Liver (tissue), 9 donors: Measurements from ENCODE around the gene TRIM21. TPM values are rescaled to one million over a fixed set of nuclear protein-coding genes. Genes with fewer than 3 reads are reported as not detected.

Experiments used
- DNase-seq: peaks from one replicate; pipeline ENCODE4 v3.0.0-alpha.2; 2017; ENCODE audit warnings: low spot score
- H3K27ac ChIP-seq, 2 donors: one replicate each; pipeline ENCODE4 v1.7.0; 2013; ENCODE audit warnings: inconsistent platforms in 2 of 2, low read length in 2 of 2, control low read depth in 1 of 2, low read depth in 1 of 2, mild to moderate bottlenecking in 1 of 2
- H3K27me3 ChIP-seq, 4 donors: one replicate each; pipeline versions ENCODE4 v1.6.1 to v1.7.0; 2013; ENCODE audit warnings: low read length in 3 of 4, inconsistent platforms in 1 of 4, mild to moderate bottlenecking in 1 of 4, moderate library complexity in 1 of 4; ENCODE audit not compliant: control insufficient read depth in 4 of 4, insufficient read depth in 4 of 4
- H3K36me3 ChIP-seq, 4 donors: one replicate each; pipeline versions ENCODE4 v1.6.1 to v1.7.0; 2013; ENCODE audit warnings: low read length in 3 of 4, mild to moderate bottlenecking in 3 of 4, low read depth in 1 of 4, moderate library complexity in 1 of 4; ENCODE audit not compliant: control insufficient read depth in 4 of 4, insufficient read depth in 3 of 4
- H3K4me1 ChIP-seq, 4 donors: one replicate each; pipeline versions ENCODE4 v1.6.1 to v1.7.0; 2013; ENCODE audit warnings: low read length in 3 of 4, mild to moderate bottlenecking in 3 of 4, moderate library complexity in 1 of 4; ENCODE audit not compliant: control insufficient read depth in 4 of 4, insufficient read depth in 4 of 4
- H3K4me3 ChIP-seq, 3 donors: one replicate each; pipeline versions ENCODE4 v1.6.1 to v1.7.0; 2013; ENCODE audit warnings: low read length in 3 of 3, control low read depth in 1 of 3, low read depth in 1 of 3, mild to moderate bottlenecking in 1 of 3
- H3K9ac ChIP-seq, 2 donors: one replicate each; pipeline ENCODE4 v1.7.0; 2013; ENCODE audit warnings: low read length in 2 of 2, mild to moderate bottlenecking in 2 of 2, moderate library complexity in 2 of 2, control low read depth in 1 of 2, low read depth in 1 of 2
- H3K9me3 ChIP-seq, 4 donors: one replicate each; pipeline versions ENCODE4 v1.6.1 to v1.7.0; 2013; ENCODE audit warnings: low read length in 3 of 4; ENCODE audit not compliant: control insufficient read depth in 4 of 4
- ATF3 ChIP-seq: IDR thresholded peaks from 2 replicates; pipeline ENCODE4 v1.6.1; 2016; ENCODE audit warnings: antibody characterized with exemption
- EGR1 ChIP-seq, 2 donors: IDR thresholded peaks; 2 replicates each; pipeline ENCODE4 v1.6.1; 2016 to 2018; ENCODE audit warnings: antibody characterized with exemption in 2 of 2, low read depth in 2 of 2
- FOXA1 ChIP-seq: IDR thresholded peaks from 2 replicates; pipeline ENCODE4 v1.6.1; 2016; ENCODE audit warnings: antibody characterized with exemption
- FOXA2 ChIP-seq: IDR thresholded peaks from 2 replicates; pipeline ENCODE4 v1.6.1; 2016; ENCODE audit warnings: antibody characterized with exemption
- GABPA ChIP-seq, 2 donors: IDR thresholded peaks in 1 of 2; conservative IDR thresholded peaks in 1 of 2; 2 replicates each; pipeline ENCODE4 v1.6.1; 2016; ENCODE audit warnings: antibody characterized with exemption in 2 of 2, mild to moderate bottlenecking in 1 of 2, moderate library complexity in 1 of 2
- HNF4A ChIP-seq, 2 donors: conservative IDR thresholded peaks; 2 replicates each; pipeline ENCODE4 v1.6.1; 2016; ENCODE audit warnings: antibody characterized with exemption in 2 of 2, mild to moderate bottlenecking in 2 of 2
- NR2F2 ChIP-seq: IDR thresholded peaks from 2 replicates; pipeline ENCODE4 v1.6.1; 2016; ENCODE audit warnings: antibody characterized with exemption
- RAD21 ChIP-seq, 2 donors: IDR thresholded peaks; 2 replicates each; pipeline ENCODE4 v1.6.1; 2016; ENCODE audit warnings: antibody characterized with exemption in 2 of 2, mild to moderate bottlenecking in 2 of 2
- RXRA ChIP-seq, 2 donors: IDR thresholded peaks; 2 replicates each; pipeline ENCODE4 v1.6.1; 2017 to 2018; ENCODE audit warnings: antibody characterized with exemption in 2 of 2, mild to moderate bottlenecking in 1 of 2
- SP1 ChIP-seq: IDR thresholded peaks from 2 replicates; pipeline ENCODE4 v1.6.1; 2018; ENCODE audit warnings: antibody characterized with exemption, mild to moderate bottlenecking
- TAF1 ChIP-seq: conservative IDR thresholded peaks from 2 replicates; pipeline ENCODE4 v1.6.1; 2016; ENCODE audit warnings: antibody characterized with exemption, mild to moderate bottlenecking
- ZBTB33 ChIP-seq: IDR thresholded peaks from 2 replicates; pipeline ENCODE4 v1.6.1; 2016; ENCODE audit warnings: antibody characterized with exemption
- WGBS: extraction: QIAGEN DNeasy Blood & Tissue Kit; methylation state at CpG from one replicate; pipeline ENCODE4 v1.1.7; 2013; 5-methylcytosine and 5-hydroxymethylcytosine counted together
- polyA plus RNA-seq, 2 donors: library from polyadenylated mRNA; stranded (reverse) in 1 of 2; unstranded in 1 of 2; fragments of 200-250 nt in 1 of 2; fragments of >200 nt in 1 of 2; fragmentation: Nextera tagmentation in 1 of 2; extraction: Ambion mirVana in 1 of 2; gene quantifications; one replicate each; pipeline versions ENCODE4 v1.2.1 to v1.2.3, GENCODE V29; 2013 to 2015
- total RNA-seq, 2 donors: library from RNA; depleted of rRNA; stranded (reverse); fragments of >200 nt; gene quantifications; one replicate each; pipeline ENCODE4 v1.2.3, GENCODE V29; 2014
- TF ChIP-seq, protein P1 (sequence below): fragments of 150-350 bp; IDR thresholded peaks from 2 replicates; pipeline ENCODE4 v1.5.1; 2017; ENCODE audit warnings: improper control_type of control experiment, low read depth, low read length; ENCODE audit not compliant: missing input control
- TF ChIP-seq, protein P2 (sequence below): IDR thresholded peaks from 2 replicates; pipeline ENCODE4 v1.6.1; 2016; ENCODE audit warnings: antibody characterized with exemption, mild to moderate bottlenecking
- TF ChIP-seq, protein P3 (sequence below): IDR thresholded peaks from 2 replicates; pipeline ENCODE4 v1.6.1; 2016; ENCODE audit warnings: antibody characterized with exemption
- donor health status: healthy.
- donor health status: healthy.
- donor health status: healthy.
- donor health status: healthy.
- donor health status: healthy.

The TRIM21 gene
- total and polyA plus RNA-seq, 4 donors: 8.0 to 14.9 (median 12.4) TPM

- no peak for TF ChIP-seq RXRA (IDR thresholded peaks at IDR 0.05)
These were observed 339 bp upstream of the TRIM21 start (continued) for GRCh38 chr11:4393858-4394223.

DNA sequence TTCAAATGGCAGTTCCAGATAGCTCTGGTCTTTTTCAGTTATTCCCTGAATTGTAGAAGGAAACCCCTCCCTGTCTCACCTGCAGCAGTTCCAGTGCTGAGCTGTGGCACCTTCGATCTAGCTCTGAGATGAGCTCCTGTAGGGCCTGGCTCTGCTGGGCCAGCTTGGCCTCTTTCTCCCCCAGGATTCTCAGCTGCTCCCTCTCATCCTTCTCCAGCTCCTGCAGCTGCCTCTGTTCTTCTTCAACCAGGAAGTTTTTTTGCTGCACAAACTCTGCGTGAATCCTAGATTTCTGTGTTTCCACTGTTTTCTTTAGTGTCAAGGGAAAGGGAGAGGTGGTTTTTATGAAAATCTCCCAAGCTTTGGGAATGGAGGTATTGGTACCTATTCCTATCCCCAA lies 5.3 kb downstream of the TRIM21 start:
- H3K27ac ChIP-seq: no peak overlapping the region
- WGBS: 97% methylated on average over 2 of the region's 2 CpGs
- H3K36me3 ChIP-seq: peaks cover 3 to 59% (median 55%) of the 10 kb centered on the region in 4 donors
- no peak overlapping the region for H3K9ac ChIP-seq
- no peak overlapping the region for H3K4me3 ChIP-seq
- H3K27me3 ChIP-seq: no peaks in the 10 kb centered on the region
- peaks cover 3 to 6% (median 4%) of the 10 kb centered on the region in 4 donors for H3K4me1 ChIP-seq
- no peak for DNase-seq
- no peaks in the 10 kb centered on the region for H3K9me3 ChIP-seq
- TF ChIP-seq GABPA (IDR thresholded peaks at IDR 0.05 in 1 of 2, conservative IDR thresholded peaks at IDR 0.05 in 1 of 2) (no peak), RXRA (IDR thresholded peaks at IDR 0.05) (no peak), ATF3 (no peak)

GRCh38 chr11:4385978-4386740 lies 7.3 kb downstream of the TRIM21 start:
- WGBS: 96% methylated on average over 3 of the region's 3 CpGs
- Histone ChIP-seq H3K27me3 (no peaks in the 10 kb centered on the region), H3K9me3 (no peaks in the 10 kb centered on the region), H3K27ac (no peak overlapping the region), H3K4me1 (no peaks in the 10 kb centered on the region), H3K4me3 (no peak overlapping the region), H3K9ac (no peak overlapping the region), H3K36me3 (peaks cover 3 to 59% (median 55%) of the 10 kb centered on the region in 4 donors)
- TF ChIP-seq, protein P1, sequence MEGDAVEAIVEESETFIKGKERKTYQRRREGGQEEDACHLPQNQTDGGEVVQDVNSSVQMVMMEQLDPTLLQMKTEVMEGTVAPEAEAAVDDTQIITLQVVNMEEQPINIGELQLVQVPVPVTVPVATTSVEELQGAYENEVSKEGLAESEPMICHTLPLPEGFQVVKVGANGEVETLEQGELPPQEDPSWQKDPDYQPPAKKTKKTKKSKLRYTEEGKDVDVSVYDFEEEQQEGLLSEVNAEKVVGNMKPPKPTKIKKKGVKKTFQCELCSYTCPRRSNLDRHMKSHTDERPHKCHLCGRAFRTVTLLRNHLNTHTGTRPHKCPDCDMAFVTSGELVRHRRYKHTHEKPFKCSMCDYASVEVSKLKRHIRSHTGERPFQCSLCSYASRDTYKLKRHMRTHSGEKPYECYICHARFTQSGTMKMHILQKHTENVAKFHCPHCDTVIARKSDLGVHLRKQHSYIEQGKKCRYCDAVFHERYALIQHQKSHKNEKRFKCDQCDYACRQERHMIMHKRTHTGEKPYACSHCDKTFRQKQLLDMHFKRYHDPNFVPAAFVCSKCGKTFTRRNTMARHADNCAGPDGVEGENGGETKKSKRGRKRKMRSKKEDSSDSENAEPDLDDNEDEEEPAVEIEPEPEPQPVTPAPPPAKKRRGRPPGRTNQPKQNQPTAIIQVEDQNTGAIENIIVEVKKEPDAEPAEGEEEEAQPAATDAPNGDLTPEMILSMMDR: no peak
- TF ChIP-seq EGR1 (IDR thresholded peaks at IDR 0.05; ENCODE audit: low read depth in 2 of 2) (no peak), GABPA (IDR thresholded peaks at IDR 0.05 in 1 of 2, conservative IDR thresholded peaks at IDR 0.05 in 1 of 2) (no peak), RAD21 (IDR thresholded peaks at IDR 0.05) (no peak), NR2F2 (no peak), TAF1 (no peak), FOXA2 (no peak), RXRA (IDR thresholded peaks at IDR 0.05) (no peak), FOXA1 (no peak), ZBTB33 (no peak), HNF4A (conservative IDR thresholded peaks at IDR 0.05) (no peak), SP1 (no peak)
- TF ChIP-seq, protein P2, sequence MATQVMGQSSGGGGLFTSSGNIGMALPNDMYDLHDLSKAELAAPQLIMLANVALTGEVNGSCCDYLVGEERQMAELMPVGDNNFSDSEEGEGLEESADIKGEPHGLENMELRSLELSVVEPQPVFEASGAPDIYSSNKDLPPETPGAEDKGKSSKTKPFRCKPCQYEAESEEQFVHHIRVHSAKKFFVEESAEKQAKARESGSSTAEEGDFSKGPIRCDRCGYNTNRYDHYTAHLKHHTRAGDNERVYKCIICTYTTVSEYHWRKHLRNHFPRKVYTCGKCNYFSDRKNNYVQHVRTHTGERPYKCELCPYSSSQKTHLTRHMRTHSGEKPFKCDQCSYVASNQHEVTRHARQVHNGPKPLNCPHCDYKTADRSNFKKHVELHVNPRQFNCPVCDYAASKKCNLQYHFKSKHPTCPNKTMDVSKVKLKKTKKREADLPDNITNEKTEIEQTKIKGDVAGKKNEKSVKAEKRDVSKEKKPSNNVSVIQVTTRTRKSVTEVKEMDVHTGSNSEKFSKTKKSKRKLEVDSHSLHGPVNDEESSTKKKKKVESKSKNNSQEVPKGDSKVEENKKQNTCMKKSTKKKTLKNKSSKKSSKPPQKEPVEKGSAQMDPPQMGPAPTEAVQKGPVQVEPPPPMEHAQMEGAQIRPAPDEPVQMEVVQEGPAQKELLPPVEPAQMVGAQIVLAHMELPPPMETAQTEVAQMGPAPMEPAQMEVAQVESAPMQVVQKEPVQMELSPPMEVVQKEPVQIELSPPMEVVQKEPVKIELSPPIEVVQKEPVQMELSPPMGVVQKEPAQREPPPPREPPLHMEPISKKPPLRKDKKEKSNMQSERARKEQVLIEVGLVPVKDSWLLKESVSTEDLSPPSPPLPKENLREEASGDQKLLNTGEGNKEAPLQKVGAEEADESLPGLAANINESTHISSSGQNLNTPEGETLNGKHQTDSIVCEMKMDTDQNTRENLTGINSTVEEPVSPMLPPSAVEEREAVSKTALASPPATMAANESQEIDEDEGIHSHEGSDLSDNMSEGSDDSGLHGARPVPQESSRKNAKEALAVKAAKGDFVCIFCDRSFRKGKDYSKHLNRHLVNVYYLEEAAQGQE: no peak
- TF ChIP-seq, protein P3, sequence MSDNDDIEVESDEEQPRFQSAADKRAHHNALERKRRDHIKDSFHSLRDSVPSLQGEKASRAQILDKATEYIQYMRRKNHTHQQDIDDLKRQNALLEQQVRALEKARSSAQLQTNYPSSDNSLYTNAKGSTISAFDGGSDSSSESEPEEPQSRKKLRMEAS: no peak
- DNase-seq: no peak
